ENCODE results near the gene IQGAP1. TPM values are rescaled to one million over a fixed set of nuclear protein-coding genes. Genes with fewer than 3 reads are reported as not detected.

The IQGAP1 gene
- total RNA-seq, 1 experiment from 2014 or later, result 106 TPM

DNA sequence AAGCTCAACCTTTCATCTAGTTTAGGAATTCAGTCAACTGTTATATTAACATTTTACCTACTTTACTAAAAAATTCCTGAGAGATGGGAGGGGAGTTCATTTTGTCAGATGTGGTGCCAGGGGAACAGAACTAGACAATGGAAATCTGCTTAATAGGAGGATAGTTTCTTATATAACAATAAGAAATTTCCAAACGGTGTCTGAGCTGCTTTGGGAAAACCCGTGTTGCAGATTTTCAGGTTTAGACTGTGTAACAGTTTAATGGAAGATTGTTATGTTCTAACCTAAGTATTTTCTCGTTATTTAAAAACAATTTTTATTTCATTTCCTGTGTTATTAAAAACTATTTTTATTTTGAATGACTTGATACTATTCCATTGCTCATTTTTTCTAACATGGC, 19.3 kb downstream of the IQGAP1 start:
- ChIA-PET CTCF (interaction anchor here (0.6 to 1.2 kb wide), 2 partner anchors 73 to 87 kb away, joined by 4 to 7 read pairs; no protein-coding TSS in a partner anchor), POLR2A (interaction anchor here (0.6 to 1.0 kb wide), 2 partner anchors 19 to 613 kb away, joined by 5 to 7 read pairs; partner anchors contain the start of gene IQGAP1)
- H3K27me3 Mint-ChIP-seq (ENCODE audit: low read depth), result no peaks in the 10 kb centered on the region

DNA sequence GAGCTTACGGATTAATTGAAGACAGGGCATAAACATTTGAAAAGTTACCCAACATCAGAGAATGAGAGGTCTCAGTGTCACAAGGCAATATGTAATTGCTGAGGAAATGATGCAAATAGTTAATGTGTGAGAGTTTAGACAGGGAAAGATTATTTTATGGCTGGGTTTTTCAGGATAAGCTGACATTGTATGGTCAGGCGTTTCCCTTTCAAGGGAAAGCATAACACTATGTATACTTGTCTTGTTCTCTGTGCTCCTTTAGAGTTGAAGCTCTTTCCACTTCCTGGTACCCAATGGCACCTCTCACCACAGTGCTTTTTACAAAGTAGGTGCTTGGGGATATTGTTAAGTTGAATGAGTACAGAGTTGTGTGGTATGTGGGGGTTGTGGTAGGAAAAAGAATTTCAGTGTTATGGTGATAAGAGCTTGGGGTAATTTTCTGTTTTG, 19.9 kb downstream of the IQGAP1 start:
- Mint-ChIP-seq H3K36me3 (peaks cover 13% of the 10 kb centered on the region), H3K4me3 (no peak overlapping the region), H3K9me3 (peaks cover 8% of the 10 kb centered on the region), H3K4me1 (peaks cover 67% of the 10 kb centered on the region), H3K27me3 (ENCODE audit: low read depth) (no peaks in the 10 kb centered on the region), H3K27ac (peak overlapping the region; percentile 88)
- POLR2A ChIA-PET, result interaction anchor here (0.6 to 1.0 kb wide), 2 partner anchors 20 to 613 kb away, joined by 5 to 7 read pairs; partner anchors contain the start of gene IQGAP1
- CTCF ChIA-PET, result interaction anchor here (1.2 kb wide), 1 partner anchor 88 kb away, joined by 7 read pairs; no protein-coding TSS in a partner anchor
- no peak for DNase-seq (ENCODE audit: low spot score)
- ATAC-seq, result 0 out of 2 replicates have a peak, but pooled peaks have one; percentile 7
- TF ChIP-seq, protein P1, sequence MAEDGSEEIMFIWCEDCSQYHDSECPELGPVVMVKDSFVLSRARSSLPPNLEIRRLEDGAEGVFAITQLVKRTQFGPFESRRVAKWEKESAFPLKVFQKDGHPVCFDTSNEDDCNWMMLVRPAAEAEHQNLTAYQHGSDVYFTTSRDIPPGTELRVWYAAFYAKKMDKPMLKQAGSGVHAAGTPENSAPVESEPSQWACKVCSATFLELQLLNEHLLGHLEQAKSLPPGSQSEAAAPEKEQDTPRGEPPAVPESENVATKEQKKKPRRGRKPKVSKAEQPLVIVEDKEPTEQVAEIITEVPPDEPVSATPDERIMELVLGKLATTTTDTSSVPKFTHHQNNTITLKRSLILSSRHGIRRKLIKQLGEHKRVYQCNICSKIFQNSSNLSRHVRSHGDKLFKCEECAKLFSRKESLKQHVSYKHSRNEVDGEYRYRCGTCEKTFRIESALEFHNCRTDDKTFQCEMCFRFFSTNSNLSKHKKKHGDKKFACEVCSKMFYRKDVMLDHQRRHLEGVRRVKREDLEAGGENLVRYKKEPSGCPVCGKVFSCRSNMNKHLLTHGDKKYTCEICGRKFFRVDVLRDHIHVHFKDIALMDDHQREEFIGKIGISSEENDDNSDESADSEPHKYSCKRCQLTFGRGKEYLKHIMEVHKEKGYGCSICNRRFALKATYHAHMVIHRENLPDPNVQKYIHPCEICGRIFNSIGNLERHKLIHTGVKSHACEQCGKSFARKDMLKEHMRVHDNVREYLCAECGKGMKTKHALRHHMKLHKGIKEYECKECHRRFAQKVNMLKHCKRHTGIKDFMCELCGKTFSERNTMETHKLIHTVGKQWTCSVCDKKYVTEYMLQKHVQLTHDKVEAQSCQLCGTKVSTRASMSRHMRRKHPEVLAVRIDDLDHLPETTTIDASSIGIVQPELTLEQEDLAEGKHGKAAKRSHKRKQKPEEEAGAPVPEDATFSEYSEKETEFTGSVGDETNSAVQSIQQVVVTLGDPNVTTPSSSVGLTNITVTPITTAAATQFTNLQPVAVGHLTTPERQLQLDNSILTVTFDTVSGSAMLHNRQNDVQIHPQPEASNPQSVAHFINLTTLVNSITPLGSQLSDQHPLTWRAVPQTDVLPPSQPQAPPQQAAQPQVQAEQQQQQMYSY (CRISPR knock-in tag; IDR thresholded peaks at IDR 0.05), result no peak
- TF ChIP-seq NFYB (CRISPR knock-in tag; conservative IDR thresholded peaks at IDR 0.05; ENCODE audit: low read depth), result no peak
- no peak for TF ChIP-seq RELA (CRISPR knock-in tag; IDR thresholded peaks at IDR 0.05; ENCODE audit: borderline replicate concordance)
- no peak for TF ChIP-seq ZNF396 (CRISPR knock-in tag; IDR thresholded peaks at IDR 0.05; ENCODE audit: borderline replicate concordance)
- TF ChIP-seq, protein P2, sequence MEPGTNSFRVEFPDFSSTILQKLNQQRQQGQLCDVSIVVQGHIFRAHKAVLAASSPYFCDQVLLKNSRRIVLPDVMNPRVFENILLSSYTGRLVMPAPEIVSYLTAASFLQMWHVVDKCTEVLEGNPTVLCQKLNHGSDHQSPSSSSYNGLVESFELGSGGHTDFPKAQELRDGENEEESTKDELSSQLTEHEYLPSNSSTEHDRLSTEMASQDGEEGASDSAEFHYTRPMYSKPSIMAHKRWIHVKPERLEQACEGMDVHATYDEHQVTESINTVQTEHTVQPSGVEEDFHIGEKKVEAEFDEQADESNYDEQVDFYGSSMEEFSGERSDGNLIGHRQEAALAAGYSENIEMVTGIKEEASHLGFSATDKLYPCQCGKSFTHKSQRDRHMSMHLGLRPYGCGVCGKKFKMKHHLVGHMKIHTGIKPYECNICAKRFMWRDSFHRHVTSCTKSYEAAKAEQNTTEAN (CRISPR knock-in tag; IDR thresholded peaks at IDR 0.05), result no peak
- TF ChIP-seq, protein P3, sequence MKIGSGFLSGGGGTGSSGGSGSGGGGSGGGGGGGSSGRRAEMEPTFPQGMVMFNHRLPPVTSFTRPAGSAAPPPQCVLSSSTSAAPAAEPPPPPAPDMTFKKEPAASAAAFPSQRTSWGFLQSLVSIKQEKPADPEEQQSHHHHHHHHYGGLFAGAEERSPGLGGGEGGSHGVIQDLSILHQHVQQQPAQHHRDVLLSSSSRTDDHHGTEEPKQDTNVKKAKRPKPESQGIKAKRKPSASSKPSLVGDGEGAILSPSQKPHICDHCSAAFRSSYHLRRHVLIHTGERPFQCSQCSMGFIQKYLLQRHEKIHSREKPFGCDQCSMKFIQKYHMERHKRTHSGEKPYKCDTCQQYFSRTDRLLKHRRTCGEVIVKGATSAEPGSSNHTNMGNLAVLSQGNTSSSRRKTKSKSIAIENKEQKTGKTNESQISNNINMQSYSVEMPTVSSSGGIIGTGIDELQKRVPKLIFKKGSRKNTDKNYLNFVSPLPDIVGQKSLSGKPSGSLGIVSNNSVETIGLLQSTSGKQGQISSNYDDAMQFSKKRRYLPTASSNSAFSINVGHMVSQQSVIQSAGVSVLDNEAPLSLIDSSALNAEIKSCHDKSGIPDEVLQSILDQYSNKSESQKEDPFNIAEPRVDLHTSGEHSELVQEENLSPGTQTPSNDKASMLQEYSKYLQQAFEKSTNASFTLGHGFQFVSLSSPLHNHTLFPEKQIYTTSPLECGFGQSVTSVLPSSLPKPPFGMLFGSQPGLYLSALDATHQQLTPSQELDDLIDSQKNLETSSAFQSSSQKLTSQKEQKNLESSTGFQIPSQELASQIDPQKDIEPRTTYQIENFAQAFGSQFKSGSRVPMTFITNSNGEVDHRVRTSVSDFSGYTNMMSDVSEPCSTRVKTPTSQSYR (CRISPR knock-in tag; IDR thresholded peaks at IDR 0.05), result no peak

More for the DNA sequence above, 19.3 kb downstream of the IQGAP1 start:
- Mint-ChIP-seq H3K4me3 (no peak overlapping the region), H3K4me1 (peaks cover 64% of the 10 kb centered on the region), H3K27ac (peak overlapping the region; percentile 92; the same call in 1 of the 2 replicates), H3K36me3 (peaks cover 13% of the 10 kb centered on the region), H3K9me3 (peaks cover 8% of the 10 kb centered on the region)
- DNase-seq (ENCODE audit: low spot score), result no peak
- no peak for ATAC-seq
- TF ChIP-seq NFYB (CRISPR knock-in tag; conservative IDR thresholded peaks at IDR 0.05; ENCODE audit: low read depth), result no peak
- TF ChIP-seq JAZF1 (CRISPR knock-in tag; IDR thresholded peaks at IDR 0.05), result no peak
- no peak for TF ChIP-seq FOXK1 (CRISPR knock-in tag; IDR thresholded peaks at IDR 0.05)
- TF ChIP-seq, protein P4, sequence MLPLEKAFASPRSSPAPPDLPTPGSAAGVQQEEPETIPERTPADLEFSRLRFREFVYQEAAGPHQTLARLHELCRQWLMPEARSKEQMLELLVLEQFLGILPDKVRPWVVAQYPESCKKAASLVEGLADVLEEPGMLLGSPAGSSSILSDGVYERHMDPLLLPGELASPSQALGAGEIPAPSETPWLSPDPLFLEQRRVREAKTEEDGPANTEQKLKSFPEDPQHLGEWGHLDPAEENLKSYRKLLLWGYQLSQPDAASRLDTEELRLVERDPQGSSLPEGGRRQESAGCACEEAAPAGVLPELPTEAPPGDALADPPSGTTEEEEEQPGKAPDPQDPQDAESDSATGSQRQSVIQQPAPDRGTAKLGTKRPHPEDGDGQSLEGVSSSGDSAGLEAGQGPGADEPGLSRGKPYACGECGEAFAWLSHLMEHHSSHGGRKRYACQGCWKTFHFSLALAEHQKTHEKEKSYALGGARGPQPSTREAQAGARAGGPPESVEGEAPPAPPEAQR (CRISPR knock-in tag; IDR thresholded peaks at IDR 0.05), result no peak
- no peak for TF ChIP-seq GTF2I (CRISPR knock-in tag; conservative IDR thresholded peaks at IDR 0.05)
- TF ChIP-seq, protein P5, sequence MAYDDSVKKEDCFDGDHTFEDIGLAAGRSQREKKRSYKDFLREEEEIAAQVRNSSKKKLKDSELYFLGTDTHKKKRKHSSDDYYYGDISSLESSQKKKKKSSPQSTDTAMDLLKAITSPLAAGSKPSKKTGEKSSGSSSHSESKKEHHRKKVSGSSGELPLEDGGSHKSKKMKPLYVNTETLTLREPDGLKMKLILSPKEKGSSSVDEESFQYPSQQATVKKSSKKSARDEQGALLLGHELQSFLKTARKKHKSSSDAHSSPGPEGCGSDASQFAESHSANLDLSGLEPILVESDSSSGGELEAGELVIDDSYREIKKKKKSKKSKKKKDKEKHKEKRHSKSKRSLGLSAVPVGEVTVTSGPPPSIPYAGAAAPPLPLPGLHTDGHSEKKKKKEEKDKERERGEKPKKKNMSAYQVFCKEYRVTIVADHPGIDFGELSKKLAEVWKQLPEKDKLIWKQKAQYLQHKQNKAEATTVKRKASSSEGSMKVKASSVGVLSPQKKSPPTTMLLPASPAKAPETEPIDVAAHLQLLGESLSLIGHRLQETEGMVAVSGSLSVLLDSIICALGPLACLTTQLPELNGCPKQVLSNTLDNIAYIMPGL (CRISPR knock-in tag; IDR thresholded peaks at IDR 0.05), result no peak
- TF ChIP-seq ZNF121 (CRISPR knock-in tag; IDR thresholded peaks at IDR 0.05), result no peak
- TF ChIP-seq NR2C2 (CRISPR knock-in tag; IDR thresholded peaks at IDR 0.05), result no peak
- TF ChIP-seq HMGA2 (CRISPR knock-in tag; IDR thresholded peaks at IDR 0.05), result no peak
- TF ChIP-seq, protein P6, sequence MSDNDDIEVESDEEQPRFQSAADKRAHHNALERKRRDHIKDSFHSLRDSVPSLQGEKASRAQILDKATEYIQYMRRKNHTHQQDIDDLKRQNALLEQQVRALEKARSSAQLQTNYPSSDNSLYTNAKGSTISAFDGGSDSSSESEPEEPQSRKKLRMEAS (CRISPR knock-in tag; IDR thresholded peaks at IDR 0.05), result no peak
- TF ChIP-seq, protein P7, sequence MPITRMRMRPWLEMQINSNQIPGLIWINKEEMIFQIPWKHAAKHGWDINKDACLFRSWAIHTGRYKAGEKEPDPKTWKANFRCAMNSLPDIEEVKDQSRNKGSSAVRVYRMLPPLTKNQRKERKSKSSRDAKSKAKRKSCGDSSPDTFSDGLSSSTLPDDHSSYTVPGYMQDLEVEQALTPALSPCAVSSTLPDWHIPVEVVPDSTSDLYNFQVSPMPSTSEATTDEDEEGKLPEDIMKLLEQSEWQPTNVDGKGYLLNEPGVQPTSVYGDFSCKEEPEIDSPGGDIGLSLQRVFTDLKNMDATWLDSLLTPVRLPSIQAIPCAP (CRISPR knock-in tag; IDR thresholded peaks at IDR 0.05), result no peak
- TF ChIP-seq ZNF219 (CRISPR knock-in tag; IDR thresholded peaks at IDR 0.05; ENCODE audit: borderline replicate concordance), result no peak
- TF ChIP-seq, protein P8, sequence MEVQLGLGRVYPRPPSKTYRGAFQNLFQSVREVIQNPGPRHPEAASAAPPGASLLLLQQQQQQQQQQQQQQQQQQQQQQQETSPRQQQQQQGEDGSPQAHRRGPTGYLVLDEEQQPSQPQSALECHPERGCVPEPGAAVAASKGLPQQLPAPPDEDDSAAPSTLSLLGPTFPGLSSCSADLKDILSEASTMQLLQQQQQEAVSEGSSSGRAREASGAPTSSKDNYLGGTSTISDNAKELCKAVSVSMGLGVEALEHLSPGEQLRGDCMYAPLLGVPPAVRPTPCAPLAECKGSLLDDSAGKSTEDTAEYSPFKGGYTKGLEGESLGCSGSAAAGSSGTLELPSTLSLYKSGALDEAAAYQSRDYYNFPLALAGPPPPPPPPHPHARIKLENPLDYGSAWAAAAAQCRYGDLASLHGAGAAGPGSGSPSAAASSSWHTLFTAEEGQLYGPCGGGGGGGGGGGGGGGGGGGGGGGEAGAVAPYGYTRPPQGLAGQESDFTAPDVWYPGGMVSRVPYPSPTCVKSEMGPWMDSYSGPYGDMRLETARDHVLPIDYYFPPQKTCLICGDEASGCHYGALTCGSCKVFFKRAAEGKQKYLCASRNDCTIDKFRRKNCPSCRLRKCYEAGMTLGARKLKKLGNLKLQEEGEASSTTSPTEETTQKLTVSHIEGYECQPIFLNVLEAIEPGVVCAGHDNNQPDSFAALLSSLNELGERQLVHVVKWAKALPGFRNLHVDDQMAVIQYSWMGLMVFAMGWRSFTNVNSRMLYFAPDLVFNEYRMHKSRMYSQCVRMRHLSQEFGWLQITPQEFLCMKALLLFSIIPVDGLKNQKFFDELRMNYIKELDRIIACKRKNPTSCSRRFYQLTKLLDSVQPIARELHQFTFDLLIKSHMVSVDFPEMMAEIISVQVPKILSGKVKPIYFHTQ (CRISPR knock-in tag; IDR thresholded peaks at IDR 0.05), result no peak

All from WTC11 (cell line).